ENCODE results near the gene ACYP2.
"Not testable (repeated sequence)": the region's sequence is repeated elsewhere in the genome, so short reads cannot be mapped to it uniquely, and the experiment has no call there.

Gene ACYP2

DNA sequence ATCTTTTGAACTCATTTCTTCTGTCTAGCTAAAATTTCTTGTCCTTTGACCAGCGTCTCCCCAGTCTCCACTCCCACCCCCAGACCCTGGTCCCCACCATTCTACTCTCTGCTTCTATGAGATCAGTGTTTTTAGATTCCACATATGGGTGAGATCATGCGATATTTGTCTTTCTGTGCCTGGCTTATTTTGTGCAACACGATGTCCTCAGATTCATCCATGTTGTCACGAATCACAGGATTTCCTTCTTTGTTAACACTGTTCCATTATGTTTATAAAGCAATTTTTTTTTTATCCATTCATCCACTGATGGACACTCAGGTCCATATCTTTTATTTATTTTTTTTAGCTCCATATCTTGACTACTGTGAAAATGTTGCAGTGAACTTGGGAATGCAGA is 16.0 kb upstream of the ACYP2 start:
- DNase-seq (ENCODE audit: low spot score): no peak

DNA sequence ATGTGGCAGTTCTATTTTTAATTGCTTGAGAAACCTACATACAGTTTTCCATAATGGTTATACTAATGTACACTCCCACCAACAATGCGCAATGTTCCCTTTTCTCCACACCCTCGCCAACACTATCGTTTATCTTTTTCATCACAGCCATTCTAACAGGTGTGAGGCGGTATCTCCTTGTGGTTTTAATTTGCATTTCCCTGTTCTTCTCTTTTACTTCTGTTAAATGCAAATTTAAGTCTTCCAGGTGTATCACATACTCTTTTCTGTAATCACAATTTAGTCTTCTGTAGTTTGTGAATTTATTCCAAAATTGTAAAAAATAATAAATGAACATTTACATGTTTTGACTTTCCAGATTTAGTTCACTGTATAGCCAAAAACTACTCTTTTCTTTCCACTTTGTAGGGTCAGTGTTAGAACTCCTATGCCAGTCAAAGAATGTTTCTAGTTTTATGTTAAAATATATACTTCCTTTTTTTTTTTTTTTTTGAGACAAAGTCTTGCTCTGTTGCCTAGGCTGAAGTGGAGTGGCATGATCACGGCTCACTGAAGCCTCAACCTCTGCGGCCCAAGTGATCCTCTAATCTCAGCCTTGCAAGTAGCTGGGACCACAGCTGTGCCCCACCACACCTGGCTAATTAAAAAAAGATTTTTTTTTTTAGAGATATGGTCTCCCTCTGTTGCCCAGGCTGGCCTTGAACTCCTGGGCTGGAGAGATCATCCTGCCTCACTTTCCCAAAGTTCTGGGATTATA is 15.4 kb upstream of the ACYP2 start:
- no peak for DNase-seq (ENCODE audit: low spot score)

GRCh38 chr2:54100772-54101171 is 14.6 kb upstream of the ACYP2 start:
- no peak for DNase-seq (ENCODE audit: low spot score)

- peak; percentile 75 for DNase-seq (ENCODE audit: low spot score)
These were observed 11.7 kb upstream of the ACYP2 start for GRCh38 chr2:54103454-54104314.

- peak; percentile 82 for DNase-seq (ENCODE audit: low spot score)
These were observed 8.6 kb upstream of the ACYP2 start for GRCh38 chr2:54106631-54107454.

DNA sequence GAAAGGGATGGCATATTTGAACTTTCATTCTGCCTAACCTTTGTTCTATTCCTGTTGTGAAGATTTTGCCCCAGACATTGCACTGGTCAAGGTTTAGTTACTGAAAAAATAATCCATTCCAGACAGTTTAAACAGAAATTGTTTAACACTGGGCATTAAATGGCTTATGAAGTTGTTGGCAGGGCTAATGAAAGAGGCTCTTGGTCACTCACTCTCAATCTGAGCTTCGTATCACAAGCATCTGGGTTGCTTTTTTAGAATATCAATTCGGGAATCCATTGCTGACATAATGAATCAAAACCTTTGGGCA is 8.0 kb upstream of the ACYP2 start:
- no peak for DNase-seq (ENCODE audit: low spot score)

GRCh38 chr2:54107903-54108615 is 7.4 kb upstream of the ACYP2 start:
- DNase-seq (ENCODE audit: low spot score): no peak

DNA sequence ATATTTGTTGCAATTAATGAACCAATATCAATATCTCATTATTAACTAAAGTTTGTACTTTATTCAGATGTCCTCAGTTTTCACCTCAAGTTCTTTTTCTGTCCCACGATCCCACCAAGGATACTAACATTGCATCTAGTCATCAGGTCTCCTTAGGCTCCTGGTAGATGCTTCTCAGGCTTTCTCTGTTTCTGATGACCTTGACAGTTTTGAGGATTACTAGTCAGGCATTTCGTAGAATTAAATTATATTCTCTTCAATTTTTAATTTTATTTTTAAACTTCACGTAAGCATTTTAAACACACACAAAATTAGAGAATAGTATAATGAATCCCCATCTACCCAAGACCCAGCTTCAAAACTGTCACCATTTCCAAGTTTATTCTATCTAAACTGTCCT is 5.6 kb upstream of the ACYP2 start:
- no peak for DNase-seq (ENCODE audit: low spot score)

- DNase-seq (ENCODE audit: low spot score): not testable (repeated sequence)
These were observed 936 bp upstream of the ACYP2 start for GRCh38 chr2:54114479-54114878.

- DNase-seq (ENCODE audit: low spot score): no peak
These were observed 505 bp upstream of the ACYP2 start for GRCh38 chr2:54114936-54115283.

- peak; percentile 39 for DNase-seq (ENCODE audit: low spot score)
These were observed 1.2 kb downstream of the ACYP2 start for GRCh38 chr2:54116598-54116997.

GRCh38 chr2:54120950-54121349 is 5.5 kb downstream of the ACYP2 start:
- DNase-seq (ENCODE audit: low spot score): no peak

- DNase-seq (ENCODE audit: low spot score): no peak
These were observed 6.9 kb downstream of the ACYP2 start for GRCh38 chr2:54122171-54122935.

DNA sequence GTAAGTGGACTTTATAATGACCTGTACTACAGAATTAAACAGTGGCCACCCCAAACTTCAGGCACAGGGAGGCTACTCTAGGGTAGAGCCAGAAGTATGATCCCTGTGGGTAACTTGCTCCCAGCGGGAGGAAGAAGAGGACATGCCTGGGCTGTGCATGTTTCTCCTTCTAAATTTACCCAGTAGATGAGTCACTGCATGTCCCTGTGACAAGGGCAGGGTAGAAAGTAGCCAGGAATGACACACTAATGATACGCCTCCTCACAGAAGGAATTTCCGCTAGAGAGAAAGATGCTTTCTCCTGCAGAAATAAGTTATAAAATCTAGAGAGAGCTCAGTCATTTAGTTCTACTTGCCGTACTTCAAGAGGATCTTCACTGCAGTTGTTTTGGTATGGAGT is 7.5 kb downstream of the ACYP2 start:
- peak; percentile 83 for DNase-seq (ENCODE audit: low spot score)

- DNase-seq (ENCODE audit: low spot score): not testable (repeated sequence)
These were observed 11.8 kb downstream of the ACYP2 start for GRCh38 chr2:54127174-54127573.

DNA sequence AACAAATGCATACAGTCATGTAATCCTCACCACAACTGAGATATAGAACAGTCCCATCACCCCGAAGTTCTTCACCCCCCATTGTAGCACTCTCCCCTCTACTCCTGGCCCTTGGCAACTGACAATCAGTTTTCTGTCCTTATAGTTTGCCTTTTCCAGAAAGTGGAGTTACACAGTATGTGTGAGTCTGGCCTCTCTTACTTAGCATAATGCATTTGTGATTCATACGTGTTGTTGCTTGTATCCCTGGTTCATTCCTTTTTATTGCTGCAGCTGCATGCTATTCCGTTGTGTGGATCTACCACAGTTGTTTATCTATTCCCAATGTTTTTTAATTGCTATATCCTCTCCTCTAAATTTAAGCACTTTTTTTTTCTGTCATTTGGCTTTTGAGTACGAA is 17.6 kb downstream of the ACYP2 start:
- no peak for DNase-seq (ENCODE audit: low spot score)

DNA sequence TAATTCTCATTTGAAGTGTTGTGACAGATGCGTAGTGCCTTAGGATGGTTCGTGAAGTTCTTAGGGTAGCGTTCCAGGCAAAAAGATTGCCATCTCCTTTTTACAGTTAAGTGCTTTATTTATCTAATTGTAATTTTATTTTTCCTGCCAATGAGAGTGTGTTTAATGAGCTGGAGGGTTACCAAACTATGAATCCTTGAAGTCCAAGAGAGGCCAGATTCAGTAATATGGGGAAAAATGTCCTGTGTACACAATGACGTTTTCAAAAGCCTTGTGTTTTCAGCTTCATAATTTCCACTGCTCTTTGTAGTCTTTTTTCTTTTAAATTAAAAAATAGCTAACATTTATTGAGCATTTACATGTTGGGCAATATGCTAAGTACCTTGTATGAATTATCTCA is 23.8 kb downstream of the ACYP2 start:
- DNase-seq (ENCODE audit: low spot score): no peak

- DNase-seq (ENCODE audit: low spot score): no peak
These were observed 28.4 kb downstream of the ACYP2 start for GRCh38 chr2:54143780-54144179.

DNA sequence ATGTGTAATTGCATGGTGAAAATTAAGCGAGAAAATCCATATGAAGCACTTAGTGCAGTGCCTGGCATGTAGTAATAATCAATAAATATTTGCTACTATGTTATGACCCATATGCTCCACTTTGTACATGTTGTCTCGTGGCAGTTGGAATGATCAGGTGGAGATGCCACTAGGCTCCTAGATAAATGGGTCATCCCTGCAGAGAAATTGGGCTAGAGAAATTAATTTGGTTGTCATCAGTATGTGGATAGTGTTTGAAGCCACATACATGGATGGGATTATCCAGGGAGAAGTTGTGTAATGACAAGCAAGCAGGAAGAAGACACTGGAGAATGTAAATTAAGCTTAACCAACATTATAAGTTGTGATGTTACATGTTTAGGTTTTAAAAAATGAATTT is 33.0 kb downstream of the ACYP2 start:
- no peak for DNase-seq (ENCODE audit: low spot score)

GRCh38 chr2:54149638-54150441 is 34.4 kb downstream of the ACYP2 start:
- no peak for DNase-seq (ENCODE audit: low spot score)

DNA sequence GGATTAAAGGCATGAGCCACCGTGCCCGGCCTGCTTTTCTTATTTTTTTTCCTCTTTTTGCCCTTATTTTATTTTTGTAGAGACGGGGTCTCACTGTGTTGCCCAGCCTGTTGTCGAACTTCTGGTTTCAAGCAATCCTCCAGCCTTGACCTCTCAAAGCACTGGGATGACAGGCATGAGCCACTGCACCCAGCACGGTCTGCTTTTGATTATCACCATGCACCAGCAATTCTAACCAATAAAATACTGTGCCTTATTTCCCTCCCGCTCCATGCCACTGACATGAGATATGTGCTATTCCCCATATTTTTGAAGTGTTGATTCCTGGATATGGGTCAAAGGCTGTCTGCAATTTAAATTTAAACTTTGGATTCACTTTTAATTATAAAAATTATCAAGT is 42.9 kb downstream of the ACYP2 start:
- DNase-seq (ENCODE audit: low spot score): no peak
